Mucosa of descending colon (tissue), 3 donors: ENCODE measurements around the gene PCSK2. TPM values are rescaled to one million over a fixed set of nuclear protein-coding genes. Genes with fewer than 3 reads are reported as not detected.

Experiments used
- ATAC-seq: fragments of 200-7000 bp; cut with Tn5 transposase; one replicate; pipeline ENCODE4 v1.9.1; 2020; ENCODE audit warnings: mild to moderate bottlenecking, moderate library complexity
- DNase-seq, 3 donors: peaks; one replicate each; pipeline ENCODE4 v3.0.0-alpha.2; 2020
- H3K36me3 ChIP-seq: fragments of 200-600 bp; one replicate; pipeline ENCODE4 v1.8.0; 2021; ENCODE audit warnings: low read depth, mild to moderate bottlenecking
- H3K4me1 ChIP-seq: fragments of 200-600 bp; one replicate; pipeline ENCODE4 v1.8.0; 2021; ENCODE audit warnings: low read depth, mild to moderate bottlenecking
- H3K4me3 ChIP-seq: fragments of 200-600 bp; one replicate; pipeline ENCODE4 v1.8.0; 2021; ENCODE audit warnings: mild to moderate bottlenecking
- H3K9me3 ChIP-seq: fragments of 200-600 bp; one replicate; pipeline ENCODE4 v1.8.0; 2021; ENCODE audit warnings: mild to moderate bottlenecking
- intact Hi-C, 2 donors: fragments of 100-400 bp; cut with DNase I in 1 of 2; cut with micrococcal nuclease in 1 of 2; formaldehyde crosslinking; loops; one replicate each; pipeline versions ENCODE4 v1.11.0 to v1.11.1; 2022; cut with DNase I, micrococcal nuclease
- total RNA-seq, 3 donors: library from RNA; stranded (reverse); fragmentation: NEBNext Ultra II Directional in 2 of 3; extraction: Animal tissue kit (Norgen Biotek cat#: 25700) in 2 of 3; gene quantifications; one replicate each; pipeline versions ENCODE4 v1.2.1 to v1.2.4, GENCODE V29; 2021 to 2023
- TF ChIP-seq, protein P1 (sequence below): fragments of 200-600 bp; IDR thresholded peaks from one replicate; pipeline ENCODE4 v1.8.0; 2022; ENCODE audit warnings: antibody characterized with exemption, mild to moderate bottlenecking
- donor health status: DM: no; HTN: no; CAD: no; lungs with moderate emphysema.
- donor health status: DM: no; HTN: no; CAD: no.
- donor health status: DM: no; HTN: yes; CAD: no.

PCSK2 gene
- total RNA-seq, 3 donors from 2014 or later: 0.48 to 5.6 (median 1.4) TPM

DNA sequence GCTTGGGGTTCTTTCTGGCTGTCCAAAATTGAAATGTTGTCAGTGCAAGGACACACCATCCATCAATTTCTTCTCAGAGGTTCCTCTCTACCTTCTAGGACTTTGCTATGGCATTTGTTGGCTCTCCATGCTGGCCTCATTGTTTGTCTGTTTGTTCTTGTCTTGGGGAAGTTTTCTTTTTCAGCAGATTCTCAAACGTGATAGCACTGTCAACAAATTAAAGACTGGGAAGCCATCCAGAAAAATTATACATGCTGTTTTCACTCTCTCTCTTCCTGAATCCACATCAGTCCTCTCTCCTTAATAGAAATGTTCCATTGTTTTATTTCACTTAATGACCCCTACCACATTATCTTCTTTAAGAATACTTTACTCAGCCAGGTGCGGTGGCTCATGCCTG is 130.4 kb downstream of the PCSK2 start:
- ATAC-seq (no peak), DNase-seq (no peak)
- intact Hi-C loops: no loop called here
- H3K4me3 ChIP-seq: no peak overlapping the region
- no peaks in the 10 kb centered on the region for H3K4me1 ChIP-seq
- TF ChIP-seq, protein P1, sequence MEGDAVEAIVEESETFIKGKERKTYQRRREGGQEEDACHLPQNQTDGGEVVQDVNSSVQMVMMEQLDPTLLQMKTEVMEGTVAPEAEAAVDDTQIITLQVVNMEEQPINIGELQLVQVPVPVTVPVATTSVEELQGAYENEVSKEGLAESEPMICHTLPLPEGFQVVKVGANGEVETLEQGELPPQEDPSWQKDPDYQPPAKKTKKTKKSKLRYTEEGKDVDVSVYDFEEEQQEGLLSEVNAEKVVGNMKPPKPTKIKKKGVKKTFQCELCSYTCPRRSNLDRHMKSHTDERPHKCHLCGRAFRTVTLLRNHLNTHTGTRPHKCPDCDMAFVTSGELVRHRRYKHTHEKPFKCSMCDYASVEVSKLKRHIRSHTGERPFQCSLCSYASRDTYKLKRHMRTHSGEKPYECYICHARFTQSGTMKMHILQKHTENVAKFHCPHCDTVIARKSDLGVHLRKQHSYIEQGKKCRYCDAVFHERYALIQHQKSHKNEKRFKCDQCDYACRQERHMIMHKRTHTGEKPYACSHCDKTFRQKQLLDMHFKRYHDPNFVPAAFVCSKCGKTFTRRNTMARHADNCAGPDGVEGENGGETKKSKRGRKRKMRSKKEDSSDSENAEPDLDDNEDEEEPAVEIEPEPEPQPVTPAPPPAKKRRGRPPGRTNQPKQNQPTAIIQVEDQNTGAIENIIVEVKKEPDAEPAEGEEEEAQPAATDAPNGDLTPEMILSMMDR: no peak
- H3K36me3 ChIP-seq: no peaks in the 10 kb centered on the region
- no peaks in the 10 kb centered on the region for H3K9me3 ChIP-seq

DNA sequence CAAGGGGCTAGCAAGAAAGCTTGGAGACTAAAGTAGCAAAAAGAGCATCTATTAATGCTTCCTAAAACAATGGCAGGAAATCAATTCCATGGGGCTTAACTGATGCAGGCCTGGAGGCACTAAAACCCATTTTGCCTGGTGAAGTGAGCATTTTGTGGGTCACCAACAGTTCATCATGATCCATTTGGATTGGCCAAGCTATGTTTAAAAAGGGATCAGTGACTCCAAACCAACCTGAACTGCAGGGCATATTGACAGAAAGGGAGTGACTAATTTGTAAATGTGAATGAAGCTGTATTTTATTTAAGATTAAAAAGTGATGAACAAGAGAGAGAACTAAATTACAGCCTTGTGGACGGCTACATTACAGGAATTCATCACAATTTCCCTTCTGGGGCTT is 132.0 kb downstream of the PCSK2 start:
- DNase-seq (no peak), ATAC-seq (no peak)
- Histone ChIP-seq H3K36me3 (no peaks in the 10 kb centered on the region), H3K4me3 (no peak overlapping the region), H3K4me1 (no peaks in the 10 kb centered on the region), H3K9me3 (no peaks in the 10 kb centered on the region)
- intact Hi-C loops: no loop called here
- TF ChIP-seq, protein P1: no peak

GRCh38 chr20:17364681-17365080 is 137.8 kb downstream of the PCSK2 start:
- no peaks in the 10 kb centered on the region for H3K36me3 ChIP-seq
- TF ChIP-seq, protein P1: no peak

DNA sequence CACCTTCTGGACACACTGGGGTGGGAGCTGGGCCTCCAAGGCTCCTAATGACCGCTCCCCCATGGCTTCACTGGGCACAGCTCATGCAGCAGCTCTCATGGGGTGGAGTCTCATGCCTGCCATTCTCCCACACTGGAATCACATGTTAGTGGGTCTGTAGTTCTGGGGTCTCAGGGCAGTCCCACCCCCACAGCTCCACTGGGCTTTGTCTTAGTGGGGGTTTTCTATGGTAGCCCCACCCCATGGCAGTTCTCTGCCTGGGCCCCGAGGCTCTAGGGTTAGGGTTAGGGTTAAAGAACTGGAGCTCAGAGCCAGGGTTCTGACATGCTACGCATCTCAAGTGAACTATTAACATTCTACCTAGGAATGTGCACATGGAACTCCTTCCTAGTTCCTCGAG is 139.0 kb downstream of the PCSK2 start:
- Histone ChIP-seq H3K36me3 (no peaks in the 10 kb centered on the region), H3K4me1 (no peaks in the 10 kb centered on the region), H3K9me3 (no peaks in the 10 kb centered on the region), H3K4me3 (no peak overlapping the region)
- DNase-seq: no peak
- TF ChIP-seq, protein P1: no peak
- no peak for ATAC-seq
- intact Hi-C loops: no loop called here

More at GRCh38 chr20:17364681-17365080, 137.8 kb downstream of the PCSK2 start:
- Histone ChIP-seq H3K9me3 (no peaks in the 10 kb centered on the region), H3K4me1 (no peaks in the 10 kb centered on the region), H3K4me3 (no peak overlapping the region)
- no peak for ATAC-seq
- no peak for DNase-seq
- intact Hi-C loops: no loop called here

DNA sequence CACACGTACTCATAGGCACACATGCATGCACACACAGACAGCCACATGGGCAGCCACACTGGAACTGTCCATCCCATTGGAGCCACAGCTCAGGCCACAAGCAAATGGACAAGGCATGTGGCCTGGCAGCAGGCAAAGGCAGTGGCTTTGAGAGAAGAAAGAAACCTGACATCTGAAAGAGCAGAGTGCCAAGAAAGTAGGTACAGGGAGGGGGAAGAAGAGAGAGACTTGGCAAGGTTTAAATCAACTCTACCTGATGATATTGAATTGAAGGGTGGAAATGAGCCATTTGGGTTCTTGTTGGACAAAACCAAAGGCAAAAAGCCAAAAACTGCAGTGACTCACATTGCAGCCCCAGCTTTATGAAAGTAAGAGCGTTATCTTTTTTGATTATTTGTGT is 142.7 kb downstream of the PCSK2 start:
- no peaks in the 10 kb centered on the region for H3K9me3 ChIP-seq
- no peak for DNase-seq

More for the DNA sequence above, 142.7 kb downstream of the PCSK2 start:
- H3K4me1 ChIP-seq: no peaks in the 10 kb centered on the region
- intact Hi-C loops: no loop called here
- no peak overlapping the region for H3K4me3 ChIP-seq
- TF ChIP-seq, protein P1: no peak
- no peaks in the 10 kb centered on the region for H3K36me3 ChIP-seq
- no peak for ATAC-seq
